Uterus (tissue), 2 donors: ENCODE measurements around the gene CAMK2D.

ENCODE experiments used
- CTCF ChIP-seq, 4 experiments: fragments of 200-600 bp in 2 of 4; fragments of 450-650 bp in 2 of 4; sonication (generic) in 2 of 4; IDR thresholded peaks; one replicate each; pipeline ENCODE4 v1.5.1; 2016 to 2019; ENCODE audit warnings: antibody characterized with exemption in 4 of 4, mild to moderate bottlenecking in 2 of 4, moderate library complexity in 1 of 4
- POLR2A ChIP-seq, 2 donors: fragments of 450-650 bp; IDR thresholded peaks; one replicate each; pipeline ENCODE4 v1.6.1; 2016; ENCODE audit warnings: antibody characterized with exemption in 2 of 2, mild to moderate bottlenecking in 1 of 2, moderate library complexity in 1 of 2

GRCh38 chr4:113725963-113726362, 35.6 kb downstream of the CAMK2D start:
- TF ChIP-seq CTCF (IDR thresholded peaks at IDR 0.05) (no peak), POLR2A (IDR thresholded peaks at IDR 0.05) (no peak)
